Hindlimb muscle (tissue), 1 donor: ENCODE results near the gene HOXD8. TPM values are rescaled to one million over a fixed set of nuclear protein-coding genes. Genes with fewer than 3 reads are reported as not detected.

Experiments used
- DNase-seq: peaks from one replicate; pipeline ENCODE4 v3.0.0-alpha.2; 2013
- polyA plus RNA-seq: library from polyadenylated mRNA; unstranded; fragments of 120-200 nt; gene quantifications from one replicate; pipeline ENCODE4 v1.2.1, GENCODE V29; 2013; ENCODE audit not compliant: insufficient read length

HOXD8 gene
- polyA plus RNA-seq, 1 donor: 45.0 TPM

DNA sequence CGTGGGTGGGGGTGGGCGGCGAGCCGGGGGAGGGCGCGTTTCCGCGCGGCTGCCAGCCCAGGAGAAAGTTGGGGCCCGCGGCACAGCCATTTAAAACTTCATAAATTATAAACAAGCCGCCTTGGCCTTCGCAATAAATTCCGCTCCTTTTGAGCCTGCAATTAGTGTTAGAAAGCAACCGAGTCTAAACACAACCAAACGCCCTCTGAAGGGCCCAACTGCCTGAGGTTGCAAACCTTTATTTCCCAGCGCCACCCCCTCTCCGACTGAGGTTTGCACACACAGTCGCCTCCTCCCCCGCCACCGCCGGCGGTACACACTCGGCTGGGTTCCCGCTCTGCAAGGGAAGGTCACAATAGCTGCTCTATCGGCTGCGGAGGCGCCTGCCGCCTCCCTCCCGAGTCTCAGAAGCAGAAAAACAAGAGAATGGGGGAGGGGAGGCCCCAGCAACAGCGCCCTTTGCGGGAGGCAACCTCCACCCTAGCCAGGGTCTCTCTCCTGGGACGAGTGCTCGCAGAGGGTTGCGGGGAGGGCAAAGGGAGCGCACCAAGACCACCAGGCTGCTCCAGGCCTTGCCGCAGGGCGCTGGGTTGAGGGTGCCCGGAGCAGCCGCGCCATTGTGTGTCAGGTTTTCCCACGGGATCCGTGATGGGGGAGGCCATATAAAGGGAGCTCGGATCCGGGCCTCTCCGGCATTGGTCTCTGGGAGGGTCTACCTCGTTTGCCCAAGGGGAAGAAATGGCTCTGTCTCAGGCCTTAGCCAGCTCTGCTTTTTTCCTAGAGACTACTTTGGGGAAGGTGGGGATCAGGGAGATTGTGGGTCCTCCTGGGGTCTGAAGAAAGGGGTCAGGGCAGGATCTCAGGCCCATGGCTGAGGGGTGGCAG is 45.6 kb downstream of the HOXD8 start:
- no peak for DNase-seq

DNA sequence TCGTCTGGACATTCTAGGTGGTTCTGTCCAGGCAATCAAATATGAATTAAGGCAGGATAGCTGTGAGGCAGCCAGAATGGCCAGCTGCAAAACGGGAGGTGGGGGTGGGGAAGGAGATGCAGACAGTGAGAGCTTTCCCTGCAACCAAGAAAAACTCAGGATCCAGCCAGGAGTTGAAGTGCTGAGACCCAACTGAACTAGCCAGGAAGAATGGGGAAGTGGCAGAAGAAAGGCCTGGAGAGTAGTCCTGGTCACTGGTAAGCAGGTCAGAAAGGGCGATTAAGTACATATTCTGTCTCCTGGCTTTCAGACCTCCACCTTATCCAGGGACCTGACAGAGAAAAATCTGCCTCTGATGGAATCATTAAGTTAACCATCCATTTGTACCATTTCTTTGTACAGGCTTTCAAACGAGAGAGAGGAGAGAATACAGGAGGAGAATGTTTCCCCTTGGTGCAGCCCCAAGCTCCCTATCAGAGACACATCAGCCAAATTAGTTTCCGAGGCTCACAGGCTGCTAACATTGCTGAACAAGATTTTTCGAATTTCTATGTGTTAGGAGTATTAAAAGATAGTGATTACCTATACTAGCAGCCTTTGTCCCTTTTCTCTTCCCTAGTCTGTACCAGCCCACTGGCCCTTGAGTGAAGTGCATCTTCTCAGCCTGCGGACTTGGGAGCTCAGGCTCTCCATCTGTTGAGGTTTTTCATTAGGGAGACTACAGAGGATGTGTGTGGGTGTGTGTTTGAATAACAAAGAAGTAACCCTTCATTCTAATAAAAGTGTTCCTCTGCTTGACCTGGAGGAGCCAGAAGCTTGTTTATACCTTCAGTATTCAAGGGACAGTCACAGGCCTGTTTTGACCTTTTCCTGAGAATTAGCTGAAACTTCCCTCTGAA is 46.5 kb downstream of the HOXD8 start:
- no peak for DNase-seq

DNA sequence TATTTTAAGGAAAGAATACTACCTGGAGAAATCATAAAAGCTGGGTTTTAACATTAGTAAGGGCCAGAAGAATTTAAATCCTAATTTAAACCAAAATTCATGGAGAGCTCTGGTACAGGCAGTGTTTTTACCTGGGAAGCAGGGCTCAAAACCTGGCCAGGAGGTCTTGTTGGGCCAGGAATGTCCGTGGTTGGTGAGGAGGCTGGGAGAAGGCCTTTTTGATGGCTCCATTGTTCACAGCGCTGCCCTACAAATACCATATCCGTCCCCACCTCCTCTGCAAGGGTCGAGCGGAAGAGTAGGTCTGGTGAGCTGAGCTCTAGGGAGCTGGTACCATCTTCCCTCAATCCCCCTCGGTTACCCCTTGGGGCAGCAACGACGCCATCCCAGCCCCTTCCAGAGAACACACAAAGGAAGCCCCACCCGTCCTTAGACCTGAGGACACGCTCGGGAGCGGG is 48.1 kb downstream of the HOXD8 start:
- DNase-seq: no peak

DNA sequence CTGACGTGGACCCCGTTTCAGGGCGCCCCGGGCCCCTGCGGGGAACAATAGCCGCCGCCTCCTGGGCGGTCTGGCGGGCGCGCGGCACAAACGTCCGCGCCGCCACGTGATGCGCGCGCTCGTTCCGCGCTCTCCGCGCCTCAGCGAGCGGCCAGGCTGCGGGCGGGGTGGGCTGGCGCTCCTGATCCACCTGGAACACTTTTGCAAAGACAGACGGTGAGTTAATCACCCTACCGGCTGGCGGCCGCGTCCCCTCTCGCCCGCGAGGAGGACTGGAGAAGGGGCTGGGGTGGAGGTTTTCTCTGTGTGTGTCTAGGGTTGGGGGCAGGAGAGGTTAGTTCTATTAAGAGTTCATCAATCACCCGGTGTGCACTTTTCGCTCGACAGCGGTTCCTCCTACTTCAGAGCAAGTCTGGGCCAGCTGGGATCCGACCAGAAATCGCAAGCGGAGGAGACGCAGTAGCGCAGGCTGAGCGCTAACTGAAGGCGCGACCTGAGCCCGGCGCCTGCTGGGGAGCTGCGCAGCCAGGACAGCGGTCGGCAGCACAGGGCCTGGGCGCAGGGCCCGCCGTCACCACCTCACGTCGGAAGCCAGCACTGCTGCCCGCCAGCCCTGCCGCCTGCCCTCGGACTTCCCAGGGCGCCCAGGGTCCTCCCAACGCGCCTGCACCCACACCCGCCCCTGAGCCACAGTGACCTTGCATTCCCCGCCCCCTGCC is 48.7 kb downstream of the HOXD8 start:
- DNase-seq: no peak

DNA sequence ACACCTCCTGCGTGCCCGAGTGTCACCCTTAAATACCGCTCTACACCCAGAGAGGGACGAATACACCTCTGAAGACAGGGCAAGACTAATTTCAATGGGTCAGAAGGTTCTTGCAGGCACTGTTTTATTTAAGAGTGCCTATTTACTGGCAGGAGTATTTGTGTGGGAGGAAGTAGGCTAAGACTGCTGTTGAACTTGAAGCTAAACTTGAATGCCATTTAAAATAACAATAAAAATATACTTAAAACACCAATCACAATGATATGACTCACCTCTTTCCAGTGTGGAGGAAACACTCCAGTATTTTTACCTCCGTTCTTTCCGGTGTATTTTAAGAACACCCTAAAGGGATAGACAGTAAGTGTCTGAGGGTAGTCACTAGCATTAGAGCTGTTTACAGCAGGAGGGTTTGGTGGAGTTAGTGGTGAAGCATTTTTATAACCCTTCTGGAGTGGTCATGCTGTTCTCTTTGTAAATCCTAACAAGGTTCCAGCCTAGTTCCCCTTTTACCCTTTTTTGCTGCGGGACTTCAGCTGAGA is 49.3 kb downstream of the HOXD8 start:
- no peak for DNase-seq

DNA sequence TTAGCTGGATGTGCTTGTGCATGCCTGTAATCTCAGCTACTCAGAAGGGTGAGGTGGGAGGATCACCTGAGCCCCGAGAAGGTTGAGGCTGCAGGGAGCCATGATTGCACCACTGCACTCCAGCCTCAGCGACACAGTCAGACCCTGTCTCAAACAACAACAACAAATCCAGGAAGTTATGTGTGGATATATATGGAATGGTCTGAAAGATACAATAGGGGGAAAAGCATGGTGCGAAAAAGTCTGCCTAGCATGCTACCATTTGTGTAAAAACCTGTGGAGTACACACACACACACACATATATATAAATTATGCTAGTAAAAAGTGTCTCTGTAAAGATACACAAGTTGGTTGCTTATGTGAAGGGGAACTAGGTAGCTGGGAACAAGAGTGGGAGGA is 52.0 kb downstream of the HOXD8 start:
- DNase-seq: no peak

Other genes starting within 250 kb of the HOXD8 start
- 43.9 TPM for gene LNPK, start 127.4 kb upstream of the HOXD8 start, polyA plus RNA-seq
- gene EVX2, start 45.7 kb upstream of the HOXD8 start, polyA plus RNA-seq: not detected
- not detected for gene HOXD13, start 37.0 kb upstream of the HOXD8 start, polyA plus RNA-seq
- gene HOXD12, start 29.9 kb upstream of the HOXD8 start, polyA plus RNA-seq: not detected
- not detected for gene HOXD11, start 22.4 kb upstream of the HOXD8 start, polyA plus RNA-seq
- 0.10 TPM for gene HOXD10, start 12.9 kb upstream of the HOXD8 start, polyA plus RNA-seq
- gene HOXD9, start 7.0 kb upstream of the HOXD8 start, polyA plus RNA-seq: 10.5 TPM
- gene HOXD4, start 21.8 kb downstream of the HOXD8 start, polyA plus RNA-seq: 8.2 TPM
- gene HOXD3, start 27.6 kb downstream of the HOXD8 start, polyA plus RNA-seq: 3.4 TPM
- gene HOXD1, start 59.0 kb downstream of the HOXD8 start, polyA plus RNA-seq: 0.57 TPM
- 53.3 TPM for gene MTX2, start 139.7 kb downstream of the HOXD8 start, polyA plus RNA-seq